HCEC 1CT (cell line): ENCODE data around the gene MOV10L1.
"Not testable (repeated sequence)": the region's sequence is repeated elsewhere in the genome, so short reads cannot be mapped to it uniquely, and the experiment has no call there.

Experiments used
- DNase-seq: peaks from one replicate; pipeline ENCODE4 v3.0.0-alpha.2; 2017

The MOV10L1 gene

DNA sequence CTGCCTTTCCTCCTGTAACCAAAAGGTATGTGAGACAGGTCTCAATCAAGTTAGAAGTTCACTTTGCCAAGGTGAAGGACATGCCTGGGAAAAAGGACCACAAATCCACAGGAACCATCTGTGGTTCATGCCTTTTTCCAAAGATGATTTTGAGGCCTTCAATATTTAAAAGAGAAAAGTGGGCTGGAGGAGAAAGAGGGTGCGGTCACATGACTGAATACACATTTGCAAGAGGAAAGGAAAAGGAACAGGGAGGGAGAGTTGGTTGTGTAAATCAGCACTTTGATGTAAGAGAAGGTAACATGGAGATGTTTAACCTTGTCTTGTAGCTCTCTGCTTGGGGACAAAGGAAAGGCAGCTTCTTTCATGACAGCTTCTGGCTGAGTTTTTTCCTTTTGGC is 21.2 kb downstream of the MOV10L1 start:
- DNase-seq: no peak

DNA sequence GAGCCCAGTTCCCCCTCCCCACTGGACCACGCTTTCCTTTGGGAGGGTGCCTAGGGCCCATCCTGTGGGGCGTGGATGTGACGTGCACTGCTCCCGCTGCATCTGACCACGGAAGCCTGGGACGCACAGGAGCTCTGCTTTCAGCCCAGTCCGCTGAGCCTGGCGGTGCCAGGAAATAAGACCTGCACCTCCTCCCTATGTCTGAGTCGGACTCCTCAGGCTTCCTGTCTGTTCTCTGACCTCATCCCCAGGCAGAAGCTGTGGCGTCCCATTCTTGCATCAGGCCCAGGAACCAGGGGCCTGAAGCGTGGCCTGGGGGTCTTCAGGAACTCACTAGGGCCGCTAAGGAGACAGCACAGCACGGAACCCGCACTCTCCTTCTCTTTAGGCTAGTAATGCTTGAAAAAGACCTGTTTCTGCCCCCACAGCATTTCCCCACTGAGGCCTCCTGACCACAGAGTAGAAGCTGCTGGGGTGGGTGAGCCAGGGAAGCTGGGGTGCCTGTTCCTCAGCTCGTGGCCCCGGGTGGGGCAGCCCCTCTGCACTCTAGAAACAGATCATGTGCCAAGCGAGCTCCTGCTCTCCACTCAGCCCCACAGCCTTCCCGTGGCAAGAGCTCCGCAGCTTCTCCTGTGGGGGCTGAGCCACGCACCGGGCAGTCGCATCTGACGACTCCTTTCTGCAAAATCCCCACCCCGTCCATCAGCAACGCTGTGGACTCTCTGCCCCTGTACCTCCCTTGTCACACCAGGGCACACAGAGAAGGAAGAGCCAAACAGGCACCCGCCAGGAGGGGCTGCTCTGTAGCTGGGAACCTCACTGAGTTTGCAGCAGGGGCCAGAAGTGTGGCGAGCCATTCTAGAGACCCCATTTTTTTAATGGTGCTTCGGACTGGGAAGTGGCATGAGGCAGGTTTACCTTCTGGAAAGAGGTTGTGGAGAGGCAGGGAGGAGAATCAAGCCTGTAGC is 22.6 kb downstream of the MOV10L1 start:
- peak; percentile 22 for DNase-seq

DNA sequence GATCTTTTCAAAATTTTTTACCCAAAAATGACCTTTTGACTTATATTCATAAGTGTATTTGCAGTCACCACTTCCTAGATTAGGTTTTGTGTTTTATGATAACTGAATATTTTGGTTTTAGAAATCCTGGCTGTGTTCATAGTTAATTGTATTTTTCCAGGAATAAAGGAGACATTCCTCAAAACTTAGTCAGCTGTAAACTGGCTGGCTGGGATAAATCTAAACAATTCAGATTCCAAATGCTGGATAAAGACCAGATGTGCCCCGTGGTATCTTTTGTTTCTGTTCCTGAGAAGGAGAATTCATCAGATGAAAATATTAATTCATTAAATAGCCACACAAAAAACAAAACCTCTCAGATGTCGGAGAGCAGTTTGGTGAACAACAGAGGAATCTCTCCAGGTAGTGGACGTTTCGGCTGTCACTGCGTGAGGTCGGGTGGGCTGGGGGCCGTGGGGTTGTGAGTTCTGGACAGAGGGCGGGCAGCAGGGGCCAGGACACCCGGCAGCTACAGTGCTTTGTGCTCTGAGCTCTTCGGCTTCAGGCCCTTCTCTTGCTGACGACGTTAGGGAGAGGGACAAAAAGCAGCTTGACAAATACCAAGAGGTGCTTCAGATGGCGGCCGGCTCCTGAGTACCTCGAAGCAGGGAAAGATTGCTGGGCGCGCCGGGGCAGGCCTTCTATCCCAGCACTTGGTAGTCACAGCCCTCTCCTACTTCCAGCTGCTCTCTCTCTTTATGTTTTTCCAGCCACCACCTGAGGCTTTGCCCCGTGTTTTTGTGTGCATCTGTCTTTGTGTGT is 24.6 kb downstream of the MOV10L1 start:
- DNase-seq: peak; percentile 65

DNA sequence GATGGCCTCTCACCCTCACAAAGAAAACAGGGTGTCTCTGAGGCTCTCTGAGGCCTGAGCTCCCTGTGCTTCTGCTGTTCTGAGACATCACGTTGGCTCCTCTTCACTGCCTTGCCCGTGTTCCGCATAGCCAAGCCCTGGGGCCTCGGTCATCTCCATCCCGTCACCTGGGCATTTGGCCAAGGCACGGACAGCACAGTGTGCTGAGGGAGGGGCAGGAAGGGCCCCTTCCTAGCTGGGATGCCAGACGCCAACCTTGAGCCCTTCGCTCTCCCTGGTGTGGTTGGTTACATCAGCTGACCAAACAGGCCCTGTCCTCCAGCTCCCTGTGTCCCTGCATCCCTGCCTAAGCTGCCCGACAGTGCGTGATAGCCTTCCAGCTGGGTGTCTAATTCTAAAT is 25.9 kb downstream of the MOV10L1 start:
- DNase-seq: no peak

DNA sequence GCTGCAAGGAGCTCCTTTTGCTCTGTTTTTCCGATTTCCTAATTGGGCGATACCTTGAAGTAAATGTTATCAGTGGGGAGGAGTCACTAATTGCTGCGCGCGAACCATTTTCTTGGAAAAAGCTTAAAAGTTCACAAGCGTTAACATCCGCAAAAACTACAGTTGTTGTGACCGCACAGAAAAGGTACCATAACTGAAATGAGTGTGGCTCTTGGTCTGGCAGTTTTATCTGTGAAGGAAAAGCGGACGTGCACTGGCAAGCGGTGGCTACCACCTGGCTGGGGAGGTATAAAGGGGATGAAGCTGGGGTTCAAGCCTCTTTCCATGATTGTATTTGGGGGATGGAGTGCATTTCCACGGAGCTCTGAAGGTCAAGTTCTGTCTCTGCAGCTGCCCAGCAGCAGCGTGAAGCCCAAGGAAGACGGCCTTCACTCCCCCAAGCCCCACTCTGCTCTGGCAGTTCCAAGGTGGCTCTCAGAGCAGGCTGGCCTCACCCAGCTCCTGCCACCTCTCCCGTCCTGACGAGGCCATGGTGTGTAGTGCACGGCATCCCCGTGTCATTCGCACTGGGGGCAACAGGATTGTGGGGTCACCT is 27.5 kb downstream of the MOV10L1 start:
- no peak for DNase-seq

DNA sequence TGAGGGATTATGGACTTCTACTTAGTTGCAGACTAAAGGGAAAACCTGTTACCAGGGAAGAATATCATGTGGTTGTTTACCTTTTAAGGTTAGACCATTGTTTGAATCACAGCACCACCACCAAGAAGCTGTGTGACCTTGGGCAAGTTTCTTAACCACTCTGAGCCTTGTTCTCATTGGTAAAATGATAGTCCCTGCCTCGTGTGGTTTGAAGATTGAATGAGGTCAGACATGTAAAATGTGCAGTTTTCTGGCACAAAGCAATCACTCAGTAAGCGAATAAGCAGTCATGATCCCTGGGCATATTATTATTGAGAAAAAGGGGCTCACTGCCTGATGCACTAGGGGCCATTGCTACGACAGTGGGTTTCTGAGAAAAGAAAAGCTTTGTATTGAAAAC is 28.3 kb downstream of the MOV10L1 start:
- DNase-seq: no peak

DNA sequence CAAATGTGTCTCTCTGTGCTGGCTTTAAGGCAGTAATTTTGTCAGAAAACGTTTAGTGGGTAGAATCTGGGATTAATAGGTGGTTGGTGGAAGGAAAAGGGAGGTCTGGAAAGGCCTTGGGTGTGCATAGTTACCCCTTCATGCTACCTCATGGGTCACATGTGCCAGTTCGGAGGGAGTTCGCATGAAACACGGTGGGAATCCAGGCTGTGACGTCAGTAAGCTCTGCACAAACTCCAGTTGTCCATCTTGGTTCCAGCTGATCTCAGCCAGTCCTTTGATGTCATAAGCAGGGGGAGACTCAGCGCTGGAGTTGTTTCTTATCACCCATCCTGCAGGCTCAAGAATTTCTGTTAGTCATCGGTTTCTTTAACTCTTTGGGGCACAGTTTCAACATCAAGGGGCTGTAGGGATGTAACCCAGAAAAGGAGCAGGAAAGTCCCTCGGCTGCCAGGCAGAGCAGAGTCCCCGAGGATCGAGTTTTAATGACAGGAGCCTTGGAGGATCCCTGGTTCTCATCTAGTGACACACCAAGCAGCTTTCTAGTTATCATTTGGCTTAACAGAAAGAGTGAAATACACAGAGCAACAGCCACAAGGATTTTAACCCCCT is 28.9 kb downstream of the MOV10L1 start:
- peak; percentile 61 for DNase-seq

DNA sequence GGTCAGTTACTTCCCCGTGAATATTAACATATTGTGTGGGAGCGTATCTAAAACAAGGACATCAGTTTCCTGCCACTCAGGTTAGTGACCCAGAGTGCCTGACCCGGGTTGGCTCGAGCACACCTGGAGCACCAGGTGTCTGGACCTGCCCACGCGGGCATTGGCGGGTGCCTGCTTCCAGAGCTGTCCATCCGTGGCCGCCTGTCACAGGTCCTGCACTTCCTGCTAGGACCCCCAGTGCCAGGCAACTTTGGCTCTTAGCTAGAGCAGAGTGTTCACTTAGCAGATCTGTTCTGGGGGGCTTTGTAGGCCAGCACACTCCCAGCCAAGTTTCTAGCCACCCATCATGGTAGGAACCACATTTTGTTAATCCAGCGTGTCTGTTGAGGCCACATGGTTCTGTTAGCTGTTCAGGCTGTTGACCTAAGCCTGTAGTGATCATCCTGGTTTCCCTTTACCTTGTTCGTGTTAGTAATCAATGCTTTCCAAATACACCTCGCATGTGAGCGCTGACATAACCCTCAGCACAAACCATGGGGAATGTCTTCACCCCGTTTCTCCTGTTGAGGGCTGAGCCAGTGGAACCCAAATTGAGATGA is 29.5 kb downstream of the MOV10L1 start:
- no peak for DNase-seq

DNA sequence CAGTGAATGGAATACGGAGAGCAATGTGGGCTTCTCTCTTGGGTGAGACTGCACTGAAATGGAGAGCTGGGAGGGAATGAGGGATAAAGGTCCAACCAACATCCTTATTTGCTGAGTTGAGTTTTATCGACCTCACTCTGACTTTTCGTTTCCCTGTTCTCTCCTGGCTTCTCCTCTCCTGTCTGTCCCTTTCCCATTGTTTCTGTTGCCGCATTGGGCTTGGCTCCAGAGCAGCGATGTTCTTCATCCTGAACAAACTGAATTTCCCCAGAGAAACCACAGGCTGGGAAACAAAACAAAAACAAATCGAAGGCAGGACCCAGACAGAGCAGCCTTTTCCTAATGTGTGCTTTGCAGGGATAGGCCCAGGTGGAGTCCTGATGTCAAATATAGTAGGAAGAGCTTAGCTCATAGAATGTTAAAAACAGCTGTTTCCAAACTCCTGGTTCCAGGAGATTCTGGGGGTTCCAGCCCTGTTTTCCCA is 30.0 kb downstream of the MOV10L1 start:
- DNase-seq: no peak

DNA sequence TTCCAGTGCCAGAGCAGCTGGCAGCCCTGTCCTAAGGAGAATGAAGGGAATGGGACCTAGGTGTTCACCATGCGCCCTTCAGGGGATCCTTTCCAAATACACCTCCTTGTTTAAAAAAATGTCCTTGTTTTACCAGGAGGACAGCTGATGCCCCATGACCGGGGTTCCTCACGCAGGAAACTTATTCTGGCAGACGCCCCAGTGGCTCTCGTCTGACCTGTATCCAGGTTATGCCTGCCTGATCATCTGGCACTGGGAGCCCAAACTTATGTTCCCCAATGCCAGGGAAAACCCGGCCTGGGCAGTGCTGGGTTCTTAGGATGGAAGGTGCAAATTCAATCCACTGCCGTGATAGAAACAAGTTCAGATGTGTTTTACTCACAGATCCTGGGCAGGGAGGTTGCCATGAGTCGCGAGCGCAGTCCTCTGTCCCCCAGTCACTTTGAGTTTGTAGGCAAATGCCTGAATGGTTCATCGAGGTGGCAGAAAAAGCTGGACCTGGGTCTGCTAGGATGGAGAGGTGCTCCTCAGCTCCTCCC is 31.5 kb downstream of the MOV10L1 start:
- no peak for DNase-seq

DNA sequence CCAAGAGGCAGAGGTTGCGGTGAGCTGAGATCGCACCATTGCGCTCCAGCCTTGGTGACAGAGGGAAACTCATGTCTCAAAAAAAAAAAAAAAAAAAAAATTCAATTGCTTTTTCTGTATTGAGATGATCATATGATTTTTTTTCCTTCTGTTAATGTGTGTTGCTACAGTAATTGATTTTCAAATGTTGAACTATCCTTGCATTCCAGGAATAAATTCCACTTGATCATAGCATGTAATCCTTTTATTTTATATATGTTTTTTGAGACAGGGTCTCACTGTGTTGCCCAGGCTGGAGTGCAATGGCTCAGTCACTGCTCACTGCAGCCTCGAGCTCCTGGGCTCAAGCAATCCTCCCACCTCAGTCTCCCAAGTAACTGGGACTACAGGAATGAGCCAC is 33.3 kb downstream of the MOV10L1 start:
- no peak for DNase-seq

DNA sequence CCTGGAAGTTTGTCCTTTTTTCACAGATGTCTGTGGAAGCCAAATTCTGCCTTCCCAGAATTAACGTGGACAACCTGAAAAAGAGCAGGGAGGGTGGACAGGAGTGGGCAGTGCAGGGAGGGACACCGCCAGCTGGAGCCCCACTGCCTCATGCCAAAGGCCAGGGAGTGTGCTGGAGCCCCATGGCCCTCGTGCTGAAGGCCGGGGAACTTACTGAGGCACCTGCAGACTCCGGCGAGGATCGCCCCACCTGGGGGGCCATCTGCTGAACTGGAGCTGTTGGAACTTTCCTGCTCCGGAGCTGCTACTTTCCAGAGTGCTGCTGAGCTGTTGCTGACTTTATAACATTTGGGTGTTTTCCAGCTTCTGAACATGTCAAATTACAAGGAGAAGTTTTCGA is 35.2 kb downstream of the MOV10L1 start:
- DNase-seq: no peak

DNA sequence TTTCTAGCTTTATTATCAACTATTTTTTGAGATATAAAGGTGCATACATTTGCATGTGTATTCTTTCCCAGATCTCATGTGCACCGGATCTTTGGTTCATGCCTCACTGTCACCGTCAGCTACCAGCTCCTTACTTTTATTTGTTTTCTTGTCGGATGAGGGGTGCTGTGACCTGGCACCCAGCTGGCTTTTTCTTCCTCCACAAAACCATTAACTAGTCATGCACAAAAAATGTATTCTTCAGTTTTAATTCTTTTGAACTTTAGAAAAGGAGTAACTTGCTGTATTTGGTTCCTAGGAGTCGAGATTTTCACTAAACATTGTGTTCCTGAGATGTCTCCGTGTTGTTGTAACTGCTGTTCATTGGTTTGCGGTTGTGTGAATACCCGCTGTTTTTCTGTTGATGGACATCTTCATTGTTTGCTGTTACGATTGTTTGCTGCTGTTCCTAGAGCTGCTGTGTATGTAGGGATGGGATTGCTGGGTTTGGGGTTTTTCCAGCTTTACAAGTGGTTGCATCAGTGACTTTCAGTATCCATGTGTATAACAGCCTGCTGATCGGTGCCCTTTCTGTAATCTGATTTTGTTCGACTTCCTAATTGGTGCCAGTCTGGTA is 39.4 kb downstream of the MOV10L1 start:
- no peak for DNase-seq

DNA sequence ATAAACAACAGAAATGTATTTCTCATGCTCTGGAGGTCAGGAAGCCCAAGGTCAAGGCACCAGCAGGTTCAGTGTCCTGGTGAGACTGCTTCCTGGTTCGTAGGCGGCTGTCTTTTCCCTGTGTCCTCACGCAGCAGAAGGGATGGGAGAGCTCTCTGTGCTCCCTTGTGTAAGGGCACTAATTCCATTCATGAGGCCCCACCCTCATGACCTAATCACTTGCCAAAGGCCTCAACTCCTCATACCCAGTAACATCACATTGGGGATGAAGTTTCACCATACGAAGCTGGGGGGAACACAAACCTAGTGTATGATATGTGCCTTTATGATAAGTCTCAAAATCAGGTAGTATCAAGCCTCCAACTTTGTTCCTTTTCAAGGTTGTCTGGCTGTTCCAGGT is 42.1 kb downstream of the MOV10L1 start:
- no peak for DNase-seq

DNA sequence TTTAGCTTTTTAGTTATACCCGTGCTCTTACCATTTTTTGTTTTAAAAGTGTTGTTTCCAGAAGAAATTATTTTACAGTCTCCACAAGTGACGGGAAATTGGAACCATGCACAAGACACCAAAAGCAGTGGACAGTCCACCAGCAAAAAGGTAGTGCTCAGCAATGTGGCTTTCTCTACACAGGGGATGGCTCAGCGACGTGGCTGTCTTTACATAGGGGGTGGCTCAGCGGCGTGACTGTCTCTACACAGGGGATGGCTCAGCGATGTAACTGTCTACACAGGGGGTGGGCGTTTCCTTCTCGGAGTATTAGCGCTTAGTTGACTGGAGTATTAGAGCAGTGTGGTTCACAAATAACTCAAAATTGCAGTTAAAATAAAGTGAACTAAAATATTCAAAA is 44.7 kb downstream of the MOV10L1 start:
- no peak for DNase-seq

DNA sequence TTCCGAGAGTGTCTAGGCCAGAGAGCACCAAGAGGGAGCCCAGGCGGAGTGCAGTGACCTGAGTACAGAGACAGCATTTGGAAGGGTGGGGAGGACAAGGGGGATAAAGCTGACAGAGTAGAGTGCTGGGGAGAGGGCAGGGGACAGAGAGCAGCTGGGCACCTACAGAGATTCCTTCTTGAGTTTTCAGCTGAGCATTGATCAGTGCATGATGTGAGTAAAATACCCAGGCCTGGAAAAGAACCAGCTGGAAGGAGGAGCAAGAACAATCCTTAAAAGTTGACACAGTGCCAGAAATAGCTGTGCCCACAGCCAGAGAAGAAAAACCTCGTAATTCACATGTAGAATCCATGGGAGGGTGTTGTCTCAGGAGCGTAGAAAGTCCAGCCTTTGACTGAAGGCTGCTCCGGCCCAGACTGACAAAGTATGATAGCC is 46.8 kb downstream of the MOV10L1 start:
- no peak for DNase-seq

DNA sequence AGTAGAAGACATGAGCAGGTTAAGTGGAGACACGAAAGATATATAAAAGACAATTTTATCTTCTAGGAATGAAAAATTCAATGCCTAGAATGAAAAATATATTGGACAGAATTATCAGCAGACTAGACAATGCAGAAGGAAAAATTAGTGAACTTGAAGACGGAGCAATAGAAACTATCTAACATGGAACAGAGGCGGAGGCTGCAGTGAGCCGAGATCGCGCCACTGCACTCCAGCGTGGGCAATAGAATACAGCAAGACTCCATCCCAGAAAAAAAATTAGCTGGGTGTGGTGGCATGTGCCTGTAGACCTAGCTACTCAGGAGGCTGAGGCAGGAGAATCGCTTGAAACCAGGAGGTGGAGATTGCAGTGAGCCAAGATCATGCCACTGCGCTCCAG is 47.5 kb downstream of the MOV10L1 start:
- not testable (repeated sequence) for DNase-seq

DNA sequence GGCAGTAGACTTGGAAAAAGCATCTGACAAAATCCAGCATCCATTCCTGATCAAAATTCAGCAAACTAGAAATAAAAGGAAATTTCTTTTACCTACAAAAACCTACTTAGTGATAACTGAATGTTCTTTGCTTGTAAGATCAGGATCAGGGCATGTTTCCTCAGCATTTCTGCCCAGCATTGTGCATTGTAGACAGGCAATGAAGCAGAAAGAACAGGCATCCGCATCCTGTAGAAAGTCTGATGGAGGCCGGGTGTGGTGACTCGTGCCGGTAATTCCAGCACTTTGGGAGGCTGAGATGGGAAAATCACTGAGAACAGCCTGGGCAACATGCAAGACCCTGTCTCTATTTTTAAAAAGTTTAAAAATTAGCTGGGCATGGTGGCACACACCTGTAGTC is 48.2 kb downstream of the MOV10L1 start:
- DNase-seq: no peak

DNA sequence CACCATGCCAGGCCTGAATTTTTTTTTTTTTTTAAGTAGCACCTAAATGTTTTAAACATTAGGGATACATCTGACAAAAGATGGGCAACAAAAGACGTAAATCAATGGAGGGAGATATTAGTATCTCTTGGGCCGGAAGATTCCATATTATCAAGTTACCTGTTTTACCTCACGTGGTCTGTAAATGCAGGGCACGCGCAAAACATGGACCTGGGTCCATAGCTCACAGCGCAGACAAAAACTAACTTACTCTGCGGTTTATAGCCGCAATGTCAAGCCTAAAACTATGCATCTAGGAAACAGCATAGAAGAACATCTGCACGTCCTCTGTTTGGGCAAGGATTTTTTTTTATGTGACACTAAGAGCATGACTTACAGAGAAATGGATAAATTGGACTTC is 49.2 kb downstream of the MOV10L1 start:
- no peak for DNase-seq

DNA sequence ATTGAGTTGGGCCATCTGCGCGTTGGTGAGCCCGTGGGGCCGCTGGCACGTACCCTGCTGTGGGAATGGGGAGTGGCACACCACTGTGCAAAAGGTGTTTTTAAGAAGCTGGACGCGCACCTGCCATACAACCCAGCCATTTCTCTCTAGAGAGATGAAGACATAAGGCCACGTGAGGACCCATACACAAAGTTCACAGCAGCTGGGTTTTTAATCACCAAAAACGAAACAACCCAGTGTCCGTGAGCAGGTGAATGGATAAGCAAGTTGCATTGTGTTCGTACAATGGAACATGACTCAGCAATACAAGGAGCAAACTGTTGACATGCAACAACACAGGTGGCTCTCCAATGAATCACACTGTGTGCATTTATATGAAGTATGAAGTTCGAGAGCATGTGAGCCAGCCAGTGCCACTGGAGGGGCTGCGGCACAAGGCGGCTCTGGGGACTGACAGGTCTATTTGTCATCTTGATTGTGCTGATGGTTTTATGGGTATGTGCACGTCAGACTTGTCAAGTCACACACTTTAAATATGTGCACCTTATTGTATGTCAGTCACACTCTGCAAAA is 50.1 kb downstream of the MOV10L1 start:
- no peak for DNase-seq

DNA sequence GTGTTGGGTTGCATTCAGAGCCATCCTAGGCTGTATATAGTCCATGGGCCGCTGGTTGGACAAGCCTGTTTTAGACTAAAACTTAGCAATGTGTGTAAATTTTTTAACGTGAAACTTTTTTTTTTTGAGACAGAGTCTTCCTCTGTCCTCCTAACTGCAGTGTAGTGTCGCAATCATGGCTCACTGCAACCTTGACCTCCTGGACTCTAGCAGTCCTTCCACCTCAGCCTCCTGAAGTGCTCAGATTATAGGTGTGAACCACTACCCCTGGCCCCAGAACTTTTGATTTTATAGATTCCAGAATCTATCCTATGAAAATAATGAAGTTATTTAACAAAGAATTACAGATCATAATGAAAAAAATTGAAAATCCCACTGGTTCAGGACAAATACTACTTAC is 50.8 kb downstream of the MOV10L1 start:
- DNase-seq: no peak
